ENCODE measurements around the gene RPL7A. TPM values are rescaled to one million over a fixed set of nuclear protein-coding genes. Genes with fewer than 3 reads are reported as not detected.

The RPL7A gene
- total and polyA plus RNA-seq, 2 donors from 2014 or later = 1,502 to 2,097 TPM

- H3K27ac ChIP-seq (ENCODE audit: low read depth in 2 of 2, low read length in 2 of 2) = no peak overlapping the region
- intact Hi-C loops (cut with DNase I) = loop anchor here (10.0 kb wide), 1 partner anchor 148 kb away; no protein-coding TSS in a partner anchor
- H3K4me1 ChIP-seq (ENCODE audit: control insufficient read depth in 2 of 3, insufficient read depth in 2 of 3, low read depth in 1 of 3, low read length in 3 of 3) = peaks cover 0 to 19% (median 3%) of the 10 kb centered on the region in 3 donors
- DNase-seq = peak in 1 of 5 donors; percentile 76
- no peak for TF ChIP-seq CTCF (IDR thresholded peaks at IDR 0.05; ENCODE audit: borderline replicate concordance, extremely low read depth, insufficient read depth)
- H3K4me3 ChIP-seq (ENCODE audit: low read length in 3 of 3) = no peak overlapping the region
- FAIRE-seq = no peak
- no peaks in the 10 kb centered on the region for H3K9me3 ChIP-seq (ENCODE audit: control insufficient read depth in 2 of 3, insufficient read depth in 1 of 3, low read length in 3 of 3)
- H3K9ac ChIP-seq (ENCODE audit: low read length in 3 of 3) = no peak overlapping the region
- peaks cover 0 to 27% (median 20%) of the 10 kb centered on the region in 3 donors for H3K36me3 ChIP-seq (ENCODE audit: control insufficient read depth in 2 of 3, insufficient read depth in 3 of 3, low read length in 3 of 3)
- H3K27me3 ChIP-seq (ENCODE audit: control insufficient read depth, insufficient read depth, low read length) = no peaks in the 10 kb centered on the region
These were observed 15.7 kb upstream of the RPL7A start for GRCh38 chr9:133332381-133332730.

DNA sequence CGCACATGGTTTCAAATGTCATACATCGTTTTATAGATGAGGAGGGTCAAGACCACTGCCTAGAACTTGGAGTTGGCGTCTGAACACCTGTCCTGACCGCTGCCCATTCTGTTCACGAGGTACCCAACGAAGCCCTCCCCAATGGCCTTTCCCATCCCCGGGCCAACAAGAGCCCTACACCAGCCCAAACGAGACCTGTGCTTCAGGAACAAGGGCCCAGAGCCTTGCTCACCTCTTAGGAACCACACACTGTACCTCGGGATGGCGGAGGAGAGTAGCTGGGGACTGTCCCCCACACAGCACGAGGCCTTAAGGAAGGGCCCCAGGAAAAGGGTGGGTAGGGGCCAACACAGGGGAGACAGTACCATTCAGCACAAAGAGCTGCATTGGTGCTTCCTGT lies 15.0 kb upstream of the RPL7A start:
- H3K27me3 ChIP-seq (ENCODE audit: control insufficient read depth, insufficient read depth, low read length) = no peaks in the 10 kb centered on the region
- no peak overlapping the region for H3K9ac ChIP-seq (ENCODE audit: low read length in 3 of 3)
- peaks cover 0 to 19% (median 3%) of the 10 kb centered on the region in 3 donors for H3K4me1 ChIP-seq (ENCODE audit: control insufficient read depth in 2 of 3, insufficient read depth in 2 of 3, low read depth in 1 of 3, low read length in 3 of 3)
- FAIRE-seq (no peak), DNase-seq (peak in 1 of 5 donors; percentile 39)
- H3K4me3 ChIP-seq (ENCODE audit: low read length in 3 of 3) = no peak overlapping the region
- no peak for TF ChIP-seq CTCF (IDR thresholded peaks at IDR 0.05; ENCODE audit: borderline replicate concordance, extremely low read depth, insufficient read depth)
- intact Hi-C loops (cut with DNase I) = loop anchor here (10.0 kb wide), 1 partner anchor 148 kb away; no protein-coding TSS in a partner anchor
- H3K27ac ChIP-seq (ENCODE audit: low read depth in 2 of 2, low read length in 2 of 2) = no peak overlapping the region
- H3K36me3 ChIP-seq (ENCODE audit: control insufficient read depth in 2 of 3, insufficient read depth in 3 of 3, low read length in 3 of 3) = peaks cover 0 to 27% (median 20%) of the 10 kb centered on the region in 3 donors
- no peaks in the 10 kb centered on the region for H3K9me3 ChIP-seq (ENCODE audit: control insufficient read depth in 2 of 3, insufficient read depth in 1 of 3, low read length in 3 of 3)

DNA sequence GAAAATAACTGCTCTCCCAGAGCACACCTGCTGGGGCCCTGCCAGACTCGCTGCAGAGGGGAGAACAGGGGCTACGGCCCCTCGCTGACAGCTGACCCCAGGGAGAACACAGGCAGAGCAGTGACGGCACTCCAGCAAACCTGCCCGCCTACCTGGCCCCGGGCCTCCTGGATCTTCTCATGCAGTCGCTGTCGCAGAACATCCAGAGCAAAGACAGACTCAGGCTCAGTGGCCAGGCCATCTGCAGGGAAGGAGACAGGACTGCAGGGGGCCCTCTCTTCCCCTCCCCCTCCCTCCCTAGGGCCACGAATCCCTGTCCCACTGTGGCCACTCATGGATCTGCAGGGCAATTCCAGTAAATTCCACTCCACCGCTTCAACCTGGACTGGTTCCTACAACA lies 14.5 kb upstream of the RPL7A start:
- TF ChIP-seq CTCF (IDR thresholded peaks at IDR 0.05; ENCODE audit: borderline replicate concordance, extremely low read depth, insufficient read depth) = no peak
- Histone ChIP-seq H3K4me3 (ENCODE audit: low read length in 3 of 3) (no peak overlapping the region), H3K9me3 (ENCODE audit: control insufficient read depth in 2 of 3, insufficient read depth in 1 of 3, low read length in 3 of 3) (no peaks in the 10 kb centered on the region), H3K27ac (ENCODE audit: low read depth in 2 of 2, low read length in 2 of 2) (no peak overlapping the region), H3K27me3 (ENCODE audit: control insufficient read depth, insufficient read depth, low read length) (no peaks in the 10 kb centered on the region), H3K36me3 (ENCODE audit: control insufficient read depth in 2 of 3, insufficient read depth in 3 of 3, low read length in 3 of 3) (peaks cover 0 to 27% (median 20%) of the 10 kb centered on the region in 3 donors), H3K4me1 (ENCODE audit: control insufficient read depth in 2 of 3, insufficient read depth in 2 of 3, low read depth in 1 of 3, low read length in 3 of 3) (peaks cover 0 to 19% (median under 1%) of the 10 kb centered on the region in 3 donors), H3K9ac (ENCODE audit: low read length in 3 of 3) (no peak overlapping the region)
- FAIRE-seq = no peak
- DNase-seq = peak in 1 of 5 donors; percentile 63
- intact Hi-C loops (cut with DNase I) = loop anchor here (10.0 kb wide), 1 partner anchor 149 kb away; no protein-coding TSS in a partner anchor

Measured in kidney (tissue), 14 donors.